Effector memory CD4-positive, alpha-beta T cell (primary cell): Measurements from ENCODE around the gene SLC16A4.
"Not testable (repeated sequence)": the region's sequence is repeated elsewhere in the genome, so short reads cannot be mapped to it uniquely, and the experiment has no call there.

ENCODE experiments used
- DNase-seq, 3 donors: peaks; one replicate each; pipeline ENCODE4 v3.0.0-alpha.2; 2020
- H3K27ac ChIP-seq: 2 replicates; pipeline ENCODE4 v1.7.0; 2013; ENCODE audit warnings: mild to moderate bottlenecking, low read length, moderate library complexity; ENCODE audit not compliant: insufficient read depth, poor library complexity, severe bottlenecking
- H3K27me3 ChIP-seq: replicated peaks from 2 replicates; pipeline ENCODE4 v1.7.0; 2013; ENCODE audit warnings: mild to moderate bottlenecking, low read length; ENCODE audit not compliant: insufficient read depth, control insufficient read depth, poor library complexity, severe bottlenecking
- H3K36me3 ChIP-seq: 2 replicates; pipeline ENCODE4 v1.7.0; 2013; ENCODE audit warnings: mild to moderate bottlenecking, low read length, moderate library complexity; ENCODE audit not compliant: control insufficient read depth, insufficient read depth
- H3K4me1 ChIP-seq: 2 replicates; pipeline ENCODE4 v1.7.0; 2013; ENCODE audit warnings: low read length, mild to moderate bottlenecking; ENCODE audit not compliant: control insufficient read depth, insufficient read depth, poor library complexity, severe bottlenecking
- H3K4me3 ChIP-seq: 2 replicates; pipeline ENCODE4 v1.7.0; 2013; ENCODE audit warnings: low read length, low read depth, mild to moderate bottlenecking; ENCODE audit not compliant: insufficient read depth, poor library complexity, severe bottlenecking
- H3K9me3 ChIP-seq: 2 replicates; pipeline ENCODE4 v1.7.0; 2013; ENCODE audit warnings: mild to moderate bottlenecking, low read length, moderate library complexity; ENCODE audit not compliant: control insufficient read depth

SLC16A4 gene

GRCh38 chr1:110411173-110411735 is 20.4 kb upstream of the SLC16A4 start:
- H3K4me3 ChIP-seq, result no peak overlapping the region
- no peaks in the 10 kb centered on the region for H3K9me3 ChIP-seq
- H3K36me3 ChIP-seq, result no peaks in the 10 kb centered on the region
- peaks cover 8% of the 10 kb centered on the region for H3K4me1 ChIP-seq
- H3K27me3 ChIP-seq, result no peaks in the 10 kb centered on the region
- H3K27ac ChIP-seq, result no peak overlapping the region
- no peak for DNase-seq

- Histone ChIP-seq H3K36me3 (peaks cover 9% of the 10 kb centered on the region), H3K27me3 (no peaks in the 10 kb centered on the region), H3K4me3 (no peak overlapping the region), H3K4me1 (peaks cover 8% of the 10 kb centered on the region), H3K27ac (no peak overlapping the region), H3K9me3 (no peaks in the 10 kb centered on the region)
- DNase-seq, result no peak
These were observed 18.5 kb upstream of the SLC16A4 start for GRCh38 chr1:110409316-110409715.

GRCh38 chr1:110408488-110408887 is 17.7 kb upstream of the SLC16A4 start:
- peaks cover 17% of the 10 kb centered on the region for H3K36me3 ChIP-seq
- DNase-seq, result no peak
- no peaks in the 10 kb centered on the region for H3K9me3 ChIP-seq
- H3K4me3 ChIP-seq, result peak overlapping the region; percentile 94
- no peak overlapping the region for H3K27ac ChIP-seq
- H3K27me3 ChIP-seq, result no peaks in the 10 kb centered on the region
- peaks cover 8% of the 10 kb centered on the region for H3K4me1 ChIP-seq

GRCh38 chr1:110407260-110408210 is 16.7 kb upstream of the SLC16A4 start, which contains the start of gene LAMTOR5:
Gene LAMTOR5, minus strand, starts transcription at chr1:110407694. Its CDS starts 74 bp downstream, at chr1:110407620.
- Histone ChIP-seq H3K27me3 (no peaks in the 10 kb centered on the region), H3K27ac (peak within 1 kb of the TSS; percentile 83), H3K4me1 (peaks cover 8% of the 10 kb centered on the region), H3K36me3 (peaks cover 27% of the 10 kb centered on the region), H3K4me3 (peak within 1 kb of the TSS; percentile 94), H3K9me3 (no peaks in the 10 kb centered on the region)
- DNase-seq, result peak; percentile 80 to 85 (median 84)

- H3K27ac ChIP-seq, result peak overlapping the region; percentile 83
- H3K4me3 ChIP-seq, result peak overlapping the region; percentile 94
- H3K36me3 ChIP-seq, result peaks cover 38% of the 10 kb centered on the region
- H3K9me3 ChIP-seq, H3K4me1 ChIP-seq, H3K27me3 ChIP-seq, DNase-seq: not testable (repeated sequence)
These were observed 15.6 kb upstream of the SLC16A4 start for GRCh38 chr1:110406407-110406806.

- peaks cover 8% of the 10 kb centered on the region for H3K4me1 ChIP-seq
- no peaks in the 10 kb centered on the region for H3K27me3 ChIP-seq
- no peaks in the 10 kb centered on the region for H3K9me3 ChIP-seq
- no peak for DNase-seq
- no peak overlapping the region for H3K27ac ChIP-seq
- H3K4me3 ChIP-seq, result no peak overlapping the region
- H3K36me3 ChIP-seq, result peaks cover 53% of the 10 kb centered on the region
These were observed 13.6 kb upstream of the SLC16A4 start for GRCh38 chr1:110404401-110404800.

- Histone ChIP-seq H3K4me3 (no peak overlapping the region), H3K36me3 (peaks cover 53% of the 10 kb centered on the region), H3K27me3 (no peaks in the 10 kb centered on the region), H3K9me3 (no peaks in the 10 kb centered on the region), H3K27ac (no peak overlapping the region), H3K4me1 (peaks cover 8% of the 10 kb centered on the region)
- no peak for DNase-seq
These were observed 13.0 kb upstream of the SLC16A4 start for GRCh38 chr1:110403805-110404204.

GRCh38 chr1:110396259-110396958 is 5.6 kb upstream of the SLC16A4 start:
- H3K36me3 ChIP-seq, result peaks cover 15% of the 10 kb centered on the region
- H3K27ac ChIP-seq, H3K9me3 ChIP-seq, H3K27me3 ChIP-seq, H3K4me1 ChIP-seq, H3K4me3 ChIP-seq, DNase-seq: not testable (repeated sequence)

- H3K36me3 ChIP-seq, result no peaks in the 10 kb centered on the region
- no peaks in the 10 kb centered on the region for H3K9me3 ChIP-seq
- no peak for DNase-seq
- H3K4me3 ChIP-seq, result no peak overlapping the region
- H3K27ac ChIP-seq, result no peak overlapping the region
- no peaks in the 10 kb centered on the region for H3K27me3 ChIP-seq
- H3K4me1 ChIP-seq, result no peaks in the 10 kb centered on the region
These were observed 3.6 kb upstream of the SLC16A4 start for GRCh38 chr1:110394493-110394820.
